SH-SY5Y (cell line): Measurements from ENCODE around the gene CACNB3.

Experiments
- GATA2 ChIP-seq: IDR thresholded peaks from 2 replicates; pipeline ENCODE4 v1.6.1; 2011; ENCODE audit warnings: mild to moderate bottlenecking, low read depth, low read length
- GATA3 ChIP-seq: IDR thresholded peaks from 2 replicates; pipeline ENCODE4 v1.6.1; 2011; ENCODE audit warnings: low read depth, mild to moderate bottlenecking, low read length, moderate library complexity

DNA sequence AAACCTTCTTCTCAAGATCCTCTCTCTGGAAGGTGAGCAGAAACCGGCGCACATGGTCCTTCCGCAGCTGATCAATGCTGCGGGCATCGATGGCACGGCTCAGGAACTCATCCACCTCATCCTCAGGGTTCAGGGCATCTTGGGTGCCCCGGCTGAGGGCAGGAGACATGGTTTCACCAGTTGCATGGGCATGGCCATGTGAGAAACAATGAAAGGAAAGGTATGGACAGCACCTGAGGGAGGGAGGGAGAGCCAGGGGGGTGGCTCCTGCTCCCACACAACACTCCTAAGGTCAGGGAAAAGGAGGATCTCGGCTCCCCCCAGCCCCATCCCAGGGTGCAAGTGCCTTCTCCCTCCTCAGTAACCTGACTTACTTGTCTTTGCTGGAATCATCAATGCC lies 43.0 kb upstream of the CACNB3 start:
- TF ChIP-seq GATA2: no peak
- no peak for TF ChIP-seq GATA3
